T47D (cell line): ENCODE measurements around the gene WDR4.

ENCODE experiments used
- DNase-seq, 2 experiments: peaks; one replicate each; pipeline versions ENCODE4 v3.0.0 to v3.0.0-alpha.2; 2011 to 2012; ENCODE audit warnings: low read depth in 1 of 2, low spot score in 1 of 2
- JUND ChIP-seq: IDR thresholded peaks from 2 replicates; pipeline ENCODE4 v1.6.1; 2012; ENCODE audit warnings: low read depth
- in situ Hi-C: cut with HindIII; loops from 2 replicates; pipeline ENCODE4 v1.10.0; 2016; ENCODE audit warnings: low sequenced_read_pairs, low pct_unique_long_range_greater_than_20kb

WDR4 gene

DNA sequence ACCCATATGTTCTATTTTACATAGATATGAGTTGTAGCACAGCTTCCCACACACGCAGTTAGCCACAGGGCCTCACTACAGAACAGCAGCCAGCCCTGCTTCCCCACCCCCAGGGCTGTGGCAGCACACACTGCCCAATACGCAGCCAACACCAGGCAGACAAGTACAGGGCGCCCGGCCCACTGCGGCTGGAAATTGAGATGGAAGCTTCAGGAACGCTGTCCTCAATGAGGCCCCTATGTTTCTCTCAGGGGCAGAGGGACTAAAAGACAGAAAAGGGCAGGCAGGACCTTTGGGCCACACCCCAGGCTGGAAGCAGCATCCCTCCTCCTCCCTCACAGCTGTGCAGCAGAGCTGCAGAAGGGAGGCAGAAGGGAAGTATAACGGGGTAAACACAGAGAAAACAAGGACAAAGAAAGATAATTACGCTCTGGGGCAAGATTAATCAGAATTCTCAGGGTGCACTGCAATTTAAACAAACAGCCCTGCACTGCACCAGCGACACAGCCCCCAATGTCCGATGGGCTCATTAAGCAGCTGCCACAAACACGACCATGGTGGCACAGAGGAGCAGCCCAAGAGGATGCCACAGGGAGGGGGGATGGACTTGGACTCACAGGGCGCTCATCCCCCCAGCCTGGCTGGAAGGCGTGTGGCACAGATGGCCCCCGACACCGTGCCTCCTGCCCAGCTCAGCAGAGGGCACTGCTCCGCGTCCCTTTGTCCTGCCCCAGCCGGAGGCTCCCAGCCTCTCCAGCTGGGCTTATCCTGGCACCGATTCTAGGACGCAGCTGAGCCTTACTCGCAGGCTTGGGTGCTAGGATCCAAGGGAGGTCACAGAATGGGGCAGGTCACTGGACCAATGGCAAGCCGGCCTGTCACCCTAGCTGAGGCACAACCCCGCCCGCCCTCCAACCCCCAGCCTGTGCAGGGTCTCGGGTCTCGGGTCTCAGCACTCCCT is 14.2 kb downstream of the WDR4 start:
- no peak for TF ChIP-seq JUND
- DNase-seq = no peak
- in situ Hi-C loops = no loop called here

DNA sequence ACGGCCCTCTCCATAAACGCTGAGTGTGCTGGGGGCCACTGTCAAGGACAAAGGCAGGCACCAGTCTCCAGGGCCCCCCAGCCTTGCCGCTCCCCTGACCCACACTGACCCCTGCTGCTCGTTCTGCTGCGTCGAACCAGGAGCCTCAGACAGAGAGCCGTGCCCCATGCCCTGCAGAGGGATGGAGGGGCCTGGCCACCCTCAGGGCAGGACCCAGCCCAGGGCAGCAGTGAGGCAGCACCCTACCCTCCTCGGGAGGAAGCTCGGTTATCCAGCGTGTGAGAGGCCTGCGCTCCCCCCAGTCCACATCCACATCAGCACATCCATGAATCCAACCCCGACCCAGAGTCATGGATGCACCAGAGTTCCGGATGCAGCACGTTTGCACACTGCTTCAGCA is 15.1 kb downstream of the WDR4 start:
- TF ChIP-seq JUND = no peak
- DNase-seq = no peak
- in situ Hi-C loops = no loop called here

DNA sequence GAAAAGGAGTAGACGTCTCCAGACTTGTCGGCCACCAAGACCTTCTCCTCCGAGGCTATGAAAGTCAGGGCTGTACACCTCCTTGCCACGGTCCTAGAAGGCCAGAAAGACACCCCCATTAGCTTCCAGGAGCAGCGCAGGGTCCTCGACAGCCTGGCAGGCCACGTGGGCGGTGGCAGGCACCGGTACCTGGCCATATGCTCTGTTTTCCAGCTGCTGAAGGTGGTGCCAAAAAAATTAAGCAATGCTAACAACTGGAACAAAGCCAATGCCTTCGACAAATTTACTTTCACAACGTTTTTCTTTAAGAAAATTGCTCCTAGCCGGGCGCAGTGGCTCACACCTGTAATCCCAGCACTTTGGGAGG is 15.9 kb downstream of the WDR4 start:
- TF ChIP-seq JUND = no peak
- no peak for DNase-seq
- in situ Hi-C loops = no loop called here

DNA sequence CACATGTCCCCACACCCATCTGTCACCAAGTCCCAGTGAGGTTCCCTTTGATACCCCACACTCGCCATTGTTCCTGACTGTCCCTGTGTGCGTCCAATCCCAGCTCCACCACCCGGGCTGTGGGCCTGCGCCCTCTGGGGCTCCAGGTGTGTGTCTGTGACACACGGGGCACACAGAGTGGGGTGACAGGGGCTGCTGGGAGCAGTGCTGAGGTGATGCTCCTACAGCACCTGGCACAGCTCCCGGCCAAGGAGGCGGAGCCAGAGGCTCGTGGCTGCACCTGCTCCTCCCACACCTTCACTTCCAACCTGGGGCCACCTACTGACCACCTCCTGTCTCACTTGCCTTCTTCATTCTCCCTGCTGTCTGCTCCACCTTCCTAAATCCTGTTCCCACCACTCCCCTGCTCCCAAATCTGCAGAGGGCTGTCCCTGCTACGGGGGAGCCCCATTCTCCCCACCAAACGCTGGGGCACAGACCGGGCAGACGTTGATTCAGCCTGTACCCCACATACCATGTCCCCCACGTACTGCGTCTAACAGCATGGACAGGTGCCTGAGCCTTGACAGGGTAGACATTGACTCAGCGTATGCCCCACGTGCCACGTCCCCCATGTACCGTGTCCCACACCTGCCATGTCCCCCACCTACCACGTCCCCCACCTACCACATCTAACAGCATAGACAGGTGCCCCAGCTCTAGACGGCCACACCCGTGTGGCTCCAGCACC is 16.4 kb downstream of the WDR4 start:
- peak in 1 of 2 experiments; percentile 52 for DNase-seq
- no peak for TF ChIP-seq JUND
- in situ Hi-C loops = no loop called here

DNA sequence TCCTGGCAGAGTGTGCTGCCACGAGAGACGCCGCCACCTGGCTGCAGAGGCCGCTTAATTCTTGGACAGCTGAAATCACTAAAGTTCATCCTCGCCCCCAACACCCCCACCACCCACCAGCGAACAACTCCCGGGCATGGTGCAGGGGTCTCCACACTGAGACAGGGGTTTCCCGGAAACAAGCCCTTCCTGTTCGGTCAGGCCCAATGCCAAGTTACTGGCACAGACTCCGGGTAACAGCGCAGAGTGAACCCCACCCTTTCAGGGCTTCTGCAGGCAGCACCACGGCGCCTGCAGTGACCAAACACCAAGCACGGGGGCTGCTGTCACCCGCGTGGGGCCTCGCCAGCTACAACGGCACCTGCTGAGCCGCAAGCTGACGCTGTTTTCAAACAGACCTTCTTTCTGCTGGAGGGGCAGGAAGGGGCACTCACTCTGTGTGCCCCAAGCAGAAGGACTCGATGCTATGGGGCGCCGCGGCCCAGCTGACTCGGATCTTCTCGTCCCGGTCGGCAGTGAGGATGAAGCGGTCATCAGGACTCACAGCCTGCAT is 17.4 kb downstream of the WDR4 start:
- TF ChIP-seq JUND = no peak
- no peak for DNase-seq
- in situ Hi-C loops = no loop called here

DNA sequence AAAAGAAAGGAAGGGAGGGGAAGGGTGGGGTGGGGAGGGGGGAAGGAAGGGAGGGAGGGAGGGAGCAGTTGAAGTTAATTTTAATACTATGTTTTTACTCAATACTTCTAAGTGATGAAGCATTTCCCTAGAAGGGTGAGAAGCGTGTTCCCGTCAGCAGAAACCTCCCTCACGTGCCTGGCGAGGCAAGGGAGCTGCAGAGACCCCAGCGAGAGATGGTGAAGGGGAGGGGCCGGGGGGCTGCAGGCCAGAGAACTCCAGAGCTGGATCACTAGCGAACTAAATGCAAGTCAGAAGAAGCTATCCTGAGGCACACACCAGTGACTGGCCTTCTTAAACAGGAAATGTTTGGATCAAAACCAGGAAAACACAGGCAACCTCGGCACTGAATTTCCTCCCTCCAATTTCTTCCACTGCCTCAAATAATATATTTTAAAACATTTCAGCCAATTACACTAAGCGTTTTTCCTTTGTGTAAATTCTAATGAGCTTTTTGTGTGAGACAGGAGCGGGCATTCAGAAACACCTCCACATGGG is 18.0 kb downstream of the WDR4 start:
- TF ChIP-seq JUND = no peak
- no peak for DNase-seq
- in situ Hi-C loops = no loop called here

DNA sequence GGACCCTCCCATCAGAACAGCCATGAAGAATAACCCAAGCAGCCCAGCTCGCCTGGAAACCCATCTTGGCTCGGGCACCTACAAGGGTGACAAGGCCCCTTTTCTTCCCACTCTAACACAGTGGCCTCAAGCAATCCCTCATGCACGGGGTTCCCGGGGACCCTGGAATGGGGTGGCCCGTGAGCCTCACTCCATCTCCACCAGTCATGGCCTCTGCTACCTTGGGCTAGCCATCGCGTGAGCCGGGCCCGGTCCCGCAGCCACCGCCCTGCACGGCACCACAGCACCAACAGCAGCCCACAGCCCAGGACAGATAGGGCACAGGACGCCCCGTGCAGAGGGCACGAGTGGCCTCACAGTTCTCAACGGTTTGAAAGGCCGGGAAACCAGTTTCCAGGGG is 19.0 kb downstream of the WDR4 start:
- TF ChIP-seq JUND = no peak
- in situ Hi-C loops = no loop called here
- DNase-seq = no peak

DNA sequence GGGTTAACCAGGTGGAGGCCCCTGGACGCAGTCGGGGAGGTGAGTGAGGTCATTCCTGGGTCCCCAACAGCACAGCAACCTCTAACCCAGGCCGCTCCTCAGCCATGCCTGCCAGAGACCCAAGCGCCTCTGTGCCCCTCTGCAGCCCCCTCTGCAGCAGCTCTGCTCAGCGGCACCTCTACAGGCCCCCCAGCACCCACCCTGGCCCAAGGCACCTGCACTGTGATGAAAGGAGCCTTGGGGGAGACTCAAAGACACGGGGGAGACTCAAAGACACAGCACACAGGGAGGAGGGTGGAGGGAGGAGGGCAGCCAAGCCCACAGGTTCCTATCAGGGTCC is 19.5 kb downstream of the WDR4 start:
- in situ Hi-C loops = no loop called here
- no peak for TF ChIP-seq JUND
- DNase-seq = no peak

DNA sequence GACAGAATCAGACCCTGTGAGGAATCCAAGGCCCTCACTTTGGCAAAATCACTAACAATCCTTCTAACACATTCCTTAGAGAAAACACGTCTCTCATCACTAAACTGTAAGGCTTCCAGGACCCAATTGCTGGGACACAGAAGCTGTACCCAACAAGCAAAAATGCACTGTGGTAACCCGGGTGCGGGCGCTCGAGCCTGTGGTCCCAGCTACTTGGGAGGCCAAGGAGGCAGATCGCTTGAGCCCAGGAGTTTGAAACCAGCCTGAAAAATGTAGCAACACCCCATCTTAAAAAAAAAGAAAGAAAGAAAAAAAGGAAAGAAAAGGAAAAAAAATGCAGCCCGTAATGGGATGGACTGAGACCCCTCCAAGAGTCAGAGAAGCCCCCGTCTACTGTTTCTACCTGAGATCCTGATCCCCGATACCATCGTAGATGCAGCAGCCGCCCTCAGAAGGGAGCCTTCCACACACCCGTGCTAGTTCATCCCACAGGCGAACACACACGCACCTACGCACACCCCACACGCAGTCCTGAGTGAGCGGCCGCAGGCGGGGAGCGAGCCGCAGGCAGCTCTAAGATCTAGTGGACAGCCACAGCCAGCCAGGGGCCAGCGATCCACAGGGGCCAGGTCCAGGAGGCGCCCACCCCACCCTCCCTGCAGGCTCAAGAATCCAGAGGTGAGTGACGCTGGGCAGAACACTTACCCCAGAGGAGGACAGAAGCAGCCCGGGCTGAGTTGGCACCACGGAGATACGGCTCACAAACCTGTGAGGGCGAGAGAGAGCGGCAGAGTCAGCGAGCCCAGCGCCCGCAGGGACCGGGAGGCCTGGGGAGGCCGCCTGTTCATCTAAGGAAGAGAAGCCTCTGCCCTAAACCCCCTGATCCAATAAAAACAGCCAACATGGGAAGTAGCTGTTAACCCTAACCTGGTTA is 20.1 kb downstream of the WDR4 start:
- no peak for TF ChIP-seq JUND
- in situ Hi-C loops = no loop called here

DNA sequence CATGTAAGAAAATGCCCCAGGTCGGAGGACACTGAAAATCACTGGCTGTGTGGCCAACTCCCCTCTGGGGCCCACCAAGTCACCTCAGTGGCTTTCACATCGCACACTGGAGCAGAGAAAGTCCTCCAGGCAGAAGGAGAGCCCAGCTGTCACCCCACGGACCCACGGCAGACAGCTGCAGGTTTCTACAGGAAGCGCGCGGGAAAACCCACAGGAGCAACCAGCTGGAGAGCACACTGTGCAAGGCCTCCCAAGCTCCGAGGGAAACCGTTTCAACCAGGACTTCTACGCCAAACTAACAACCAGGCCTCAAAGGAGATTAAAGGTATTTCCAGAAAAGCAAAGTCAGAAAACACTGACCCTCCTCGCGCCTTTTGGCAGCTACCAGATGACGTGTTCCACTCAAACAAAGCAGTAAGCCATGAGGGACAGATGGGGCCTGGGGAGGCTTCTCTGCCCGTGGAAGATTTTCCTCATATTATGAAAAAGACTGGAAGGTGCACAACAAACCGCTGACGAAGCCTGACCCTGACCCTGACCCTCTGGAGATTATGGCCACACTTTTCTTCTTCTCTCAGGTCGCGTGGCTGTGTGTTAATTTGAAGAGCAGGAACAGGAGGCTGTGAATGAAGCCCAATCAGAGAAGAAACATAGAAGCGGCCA is 21.0 kb downstream of the WDR4 start:
- no peak for DNase-seq
- no peak for TF ChIP-seq JUND
- in situ Hi-C loops = no loop called here

More for the DNA sequence above, 20.1 kb downstream of the WDR4 start:
- DNase-seq = no peak

DNA sequence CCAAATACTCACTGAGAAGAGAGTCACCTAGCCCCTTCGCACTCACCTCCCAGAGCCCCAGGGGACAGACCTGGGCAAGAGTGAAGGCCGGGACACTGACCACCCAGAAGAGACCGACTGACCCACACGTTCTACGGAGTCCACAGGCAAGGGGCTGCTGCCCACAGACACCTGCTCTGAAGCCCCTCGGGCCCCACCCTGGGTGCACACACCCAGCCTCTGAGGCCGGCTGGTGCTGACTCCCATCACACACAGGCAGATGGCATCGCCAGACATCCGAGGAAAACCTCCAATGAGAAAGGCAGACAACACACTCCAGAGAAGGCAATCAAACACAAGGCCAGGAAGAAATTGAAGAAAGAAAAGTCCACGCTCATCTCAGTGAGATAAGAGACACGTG is 22.1 kb downstream of the WDR4 start:
- no peak for DNase-seq
- in situ Hi-C loops = no loop called here
- TF ChIP-seq JUND = no peak
